ENCODE data around the gene FAM50B. TPM values are rescaled to one million over a fixed set of nuclear protein-coding genes. Genes with fewer than 3 reads are reported as not detected.

Gene FAM50B
- total RNA-seq, 1 experiment from 2014 or later = 0.58 TPM

GRCh38 chr6:3878048-3878666 is 29.0 kb downstream of the FAM50B start:
- Histone ChIP-seq H3K36me3 (no peaks in the 10 kb centered on the region), H3K9me3 (replicated peaks) (no peaks in the 10 kb centered on the region), H3K27ac (no peak overlapping the region), H3K4me3 (no peak overlapping the region), H3K27me3 (replicated peaks) (no peaks in the 10 kb centered on the region), H3K4me1 (replicated peaks) (no peaks in the 10 kb centered on the region)
- peak in 1 of 2 experiments; percentile 17 for DNase-seq (ENCODE audit: low read depth in 1 of 2, low spot score in 2 of 2)

DNA sequence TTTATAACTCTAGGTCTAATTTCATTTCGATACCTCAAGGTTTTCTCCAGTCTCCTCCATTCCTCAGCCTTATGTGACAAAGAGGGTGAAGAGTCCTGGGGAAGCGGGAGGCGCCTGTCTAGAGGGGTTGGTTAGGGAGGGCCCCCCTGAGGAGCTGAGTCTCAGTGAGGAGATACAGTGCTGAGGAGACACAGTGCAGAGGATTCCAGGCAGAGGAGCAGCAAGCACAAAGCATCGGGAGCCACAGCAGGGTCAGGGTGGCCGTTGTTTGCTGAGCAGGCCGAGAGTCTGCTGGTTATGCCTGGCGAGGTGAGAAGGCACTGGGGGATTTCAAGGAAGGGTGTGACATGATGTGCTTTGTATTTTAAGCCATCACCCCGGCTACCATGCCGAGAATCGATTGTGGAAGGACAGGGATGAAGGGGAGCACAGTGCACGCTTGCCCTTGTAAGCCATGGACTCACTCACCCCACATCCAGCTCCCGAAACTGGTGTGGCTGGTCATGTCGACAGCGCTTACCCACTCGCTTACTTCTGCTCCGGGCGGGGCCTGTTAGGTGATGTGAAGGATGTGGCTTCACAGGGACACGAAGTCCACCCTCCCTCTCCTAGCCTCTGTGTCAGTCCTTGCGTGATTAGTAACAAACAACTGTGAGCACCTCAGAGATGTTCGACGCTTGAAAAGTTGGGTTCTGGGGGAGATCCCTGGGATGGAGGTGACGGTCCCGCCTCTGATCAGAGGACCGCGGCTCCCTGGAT is 30.2 kb downstream of the FAM50B start:
- Histone ChIP-seq H3K27me3 (replicated peaks) (no peaks in the 10 kb centered on the region), H3K9me3 (replicated peaks) (no peaks in the 10 kb centered on the region), H3K4me3 (no peak overlapping the region), H3K27ac (no peak overlapping the region), H3K4me1 (replicated peaks) (peaks cover 10% of the 10 kb centered on the region), H3K36me3 (no peaks in the 10 kb centered on the region)
- peak in 1 of 2 experiments; percentile 39 for DNase-seq (ENCODE audit: low read depth in 1 of 2, low spot score in 2 of 2)

GRCh38 chr6:3881711-3882421 is 32.7 kb downstream of the FAM50B start:
- Histone ChIP-seq H3K4me3 (no peak overlapping the region), H3K9me3 (replicated peaks) (no peaks in the 10 kb centered on the region), H3K27ac (no peak overlapping the region), H3K4me1 (replicated peaks) (peaks cover 11% of the 10 kb centered on the region), H3K27me3 (replicated peaks) (no peaks in the 10 kb centered on the region), H3K36me3 (no peaks in the 10 kb centered on the region)
- peak in 1 of 2 experiments; percentile 20 for DNase-seq (ENCODE audit: low read depth in 1 of 2, low spot score in 2 of 2)

DNA sequence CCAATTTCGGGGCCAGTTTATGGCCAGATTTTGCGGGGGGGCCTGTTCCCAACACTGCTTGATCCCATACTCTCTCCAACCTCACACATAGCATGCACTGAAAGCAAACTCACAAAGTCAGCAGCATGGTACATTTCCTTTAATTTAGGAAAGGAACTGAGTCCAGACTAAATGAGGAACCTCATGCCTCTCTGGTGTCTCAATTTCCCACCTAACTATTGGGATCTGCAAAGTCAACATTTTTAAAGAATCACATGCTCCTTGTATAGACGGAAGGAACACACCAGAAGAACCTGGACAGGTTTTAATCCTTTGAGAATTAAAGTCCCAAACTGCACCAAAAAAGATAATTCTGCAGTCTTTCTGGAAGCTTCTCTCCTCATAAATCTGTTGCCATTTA is 33.3 kb downstream of the FAM50B start:
- H3K36me3 ChIP-seq = no peaks in the 10 kb centered on the region
- H3K27me3 ChIP-seq (replicated peaks) = no peaks in the 10 kb centered on the region
- H3K27ac ChIP-seq = no peak overlapping the region
- no peaks in the 10 kb centered on the region for H3K9me3 ChIP-seq (replicated peaks)
- no peak overlapping the region for H3K4me3 ChIP-seq
- H3K4me1 ChIP-seq (replicated peaks) = peaks cover 11% of the 10 kb centered on the region
- DNase-seq (ENCODE audit: low read depth in 1 of 2, low spot score in 2 of 2) = no peak

DNA sequence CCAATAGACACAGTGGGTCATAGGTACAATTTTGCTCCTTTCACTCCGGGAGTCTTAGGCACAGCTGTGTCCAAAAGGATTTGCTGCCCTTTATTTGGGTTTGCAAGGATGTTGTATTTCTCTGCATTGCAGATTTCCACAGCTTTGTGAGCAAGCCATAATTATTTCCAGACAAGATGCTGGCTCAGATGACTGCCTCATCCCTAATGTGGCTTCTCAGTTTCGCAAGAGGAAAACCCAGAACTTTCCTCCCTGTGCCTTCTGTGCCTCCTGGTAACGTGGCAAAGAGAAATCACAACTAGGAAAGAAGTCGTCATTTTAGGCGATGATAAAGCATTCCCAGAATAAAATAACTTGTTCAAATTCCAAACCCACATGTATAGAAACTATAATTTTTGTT is 33.7 kb downstream of the FAM50B start:
- Histone ChIP-seq H3K4me1 (replicated peaks) (peaks cover 11% of the 10 kb centered on the region), H3K4me3 (no peak overlapping the region), H3K36me3 (no peaks in the 10 kb centered on the region), H3K9me3 (replicated peaks) (no peaks in the 10 kb centered on the region), H3K27me3 (replicated peaks) (no peaks in the 10 kb centered on the region), H3K27ac (no peak overlapping the region)
- DNase-seq (ENCODE audit: low read depth in 1 of 2, low spot score in 2 of 2) = peak in 1 of 2 experiments; percentile 6

DNA sequence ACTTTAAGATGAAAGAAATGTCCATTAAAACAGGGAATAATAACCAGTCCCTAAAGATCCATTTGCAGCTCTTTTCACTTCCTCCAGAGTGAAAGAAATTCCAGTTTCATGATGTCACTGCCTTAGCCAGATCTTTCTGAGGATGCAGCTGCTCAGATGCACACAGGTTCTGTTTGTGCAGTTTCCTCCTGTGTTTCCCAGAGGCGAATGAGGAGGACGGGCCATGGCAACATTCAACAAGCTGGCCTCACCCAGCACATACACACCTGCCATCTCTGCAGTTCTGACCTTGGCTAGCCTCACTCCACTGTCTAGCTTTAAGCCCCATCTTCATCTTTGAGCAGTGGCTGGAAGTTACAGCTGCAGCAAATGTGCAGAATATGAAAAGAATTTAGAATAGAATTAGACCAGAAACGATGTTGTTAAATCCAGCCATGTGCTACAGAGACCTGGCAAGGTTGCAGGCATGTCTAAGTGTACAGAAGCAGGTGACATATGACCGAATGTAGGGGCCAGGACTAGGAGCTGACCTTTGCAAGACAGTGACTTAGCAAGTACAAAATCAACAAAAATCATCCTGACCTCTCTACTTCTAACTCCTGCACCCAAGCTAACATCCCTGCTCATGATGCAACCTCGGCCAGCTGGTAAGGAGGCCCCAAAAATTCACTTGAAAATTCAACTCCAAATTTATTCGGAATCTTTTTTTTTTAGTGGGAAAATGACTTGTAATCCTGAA is 35.0 kb downstream of the FAM50B start:
- Histone ChIP-seq H3K36me3 (no peaks in the 10 kb centered on the region), H3K27me3 (replicated peaks) (no peaks in the 10 kb centered on the region), H3K4me3 (no peak overlapping the region), H3K4me1 (replicated peaks) (peaks cover 17% of the 10 kb centered on the region), H3K9me3 (replicated peaks) (no peaks in the 10 kb centered on the region), H3K27ac (no peak overlapping the region)
- DNase-seq (ENCODE audit: low read depth in 1 of 2, low spot score in 2 of 2) = peak in 1 of 2 experiments; percentile 51

DNA sequence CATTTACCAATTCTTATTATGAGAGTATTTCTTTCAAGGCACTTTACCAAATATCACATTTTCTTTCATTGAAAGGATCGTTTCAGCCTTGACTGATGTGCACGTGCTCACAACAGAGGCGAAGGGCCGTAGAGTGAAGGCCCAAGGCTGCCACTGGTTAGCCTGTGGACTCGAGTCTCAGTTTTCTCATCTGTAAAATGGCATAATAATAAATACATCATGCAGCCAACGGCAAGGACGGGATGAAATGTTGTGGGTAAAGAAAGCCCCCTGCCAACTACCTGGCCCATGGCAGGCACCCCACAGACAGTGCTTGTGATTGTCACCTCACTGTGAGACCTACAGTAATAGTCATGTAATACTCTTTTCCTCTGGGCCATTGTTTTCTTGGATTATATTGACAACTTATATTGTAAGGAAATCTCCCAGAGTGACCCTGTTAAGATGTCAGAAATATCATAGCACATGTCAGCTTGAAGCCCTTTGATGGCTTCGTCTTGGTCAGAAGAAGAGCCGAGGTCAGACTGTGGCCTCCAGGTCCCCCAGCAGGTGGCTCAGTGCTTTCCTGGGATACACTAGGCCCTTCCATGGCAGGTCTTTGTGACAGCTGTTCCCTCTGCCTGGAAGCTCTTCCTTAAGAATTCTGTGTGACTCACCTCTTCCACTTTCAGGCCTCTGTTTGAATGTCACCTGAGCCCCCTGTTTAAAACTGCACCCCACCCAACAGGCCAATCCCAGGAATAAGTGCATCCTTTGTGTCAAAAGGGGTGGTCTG is 36.3 kb downstream of the FAM50B start:
- no peak overlapping the region for H3K27ac ChIP-seq
- peak; percentile 38 to 53 for DNase-seq (ENCODE audit: low read depth in 1 of 2, low spot score in 2 of 2)
- H3K36me3 ChIP-seq = no peaks in the 10 kb centered on the region
- no peaks in the 10 kb centered on the region for H3K27me3 ChIP-seq (replicated peaks)
- no peaks in the 10 kb centered on the region for H3K9me3 ChIP-seq (replicated peaks)
- H3K4me1 ChIP-seq (replicated peaks) = peaks cover 17% of the 10 kb centered on the region
- H3K4me3 ChIP-seq = no peak overlapping the region

GRCh38 chr6:3887150-3887700 is 38.1 kb downstream of the FAM50B start:
- DNase-seq (ENCODE audit: low read depth in 1 of 2, low spot score in 2 of 2) = no peak
- Histone ChIP-seq H3K4me3 (no peak overlapping the region), H3K27ac (no peak overlapping the region), H3K36me3 (no peaks in the 10 kb centered on the region), H3K9me3 (replicated peaks) (no peaks in the 10 kb centered on the region), H3K27me3 (replicated peaks) (no peaks in the 10 kb centered on the region), H3K4me1 (replicated peaks) (peaks cover 17% of the 10 kb centered on the region)

DNA sequence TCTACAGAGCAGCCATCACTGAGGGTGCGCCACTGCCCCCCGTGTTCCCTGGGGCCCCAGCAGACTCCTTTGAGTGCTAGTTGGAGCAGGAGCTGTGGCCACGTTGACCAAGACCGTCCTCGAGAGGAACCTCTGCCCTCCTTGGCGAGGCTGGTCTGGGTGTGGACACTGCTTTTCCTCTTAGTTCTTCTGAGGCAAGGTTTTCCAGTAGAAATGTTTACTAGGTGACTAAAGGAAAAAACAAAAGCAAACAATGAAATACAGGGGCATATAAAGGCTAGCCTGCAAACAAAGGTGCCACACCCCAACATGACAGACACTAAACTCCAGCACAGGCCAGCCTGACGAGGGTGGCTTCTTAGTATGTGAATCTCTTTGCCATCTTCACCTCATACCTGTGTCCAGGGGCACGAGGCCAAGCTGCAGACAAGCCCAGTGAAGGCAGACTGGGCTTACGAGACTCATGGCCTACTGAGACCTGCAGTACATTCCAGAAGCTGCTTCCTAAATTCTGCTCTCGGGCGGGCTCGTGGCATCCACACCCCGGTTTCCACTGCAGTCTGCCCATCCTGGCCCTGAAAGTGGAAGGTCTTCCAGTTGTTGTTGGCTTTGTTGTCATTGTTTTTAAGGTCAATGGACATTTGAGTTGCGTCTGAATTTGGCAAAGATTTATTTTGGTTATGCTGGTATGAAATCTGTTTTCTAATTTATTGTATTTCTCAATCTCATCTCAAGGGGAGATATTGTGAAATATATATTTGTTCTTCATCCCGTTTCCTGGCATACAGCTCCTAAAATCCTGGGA is 39.2 kb downstream of the FAM50B start:
- H3K27me3 ChIP-seq (replicated peaks) = no peaks in the 10 kb centered on the region
- no peaks in the 10 kb centered on the region for H3K9me3 ChIP-seq (replicated peaks)
- no peak overlapping the region for H3K4me3 ChIP-seq
- DNase-seq (ENCODE audit: low read depth in 1 of 2, low spot score in 2 of 2) = no peak
- no peak overlapping the region for H3K27ac ChIP-seq
- H3K36me3 ChIP-seq = no peaks in the 10 kb centered on the region
- peaks cover 17% of the 10 kb centered on the region for H3K4me1 ChIP-seq (replicated peaks)

- peaks cover 6% of the 10 kb centered on the region; the same call in 1 of the 2 replicates for H3K4me1 ChIP-seq (replicated peaks)
- H3K27ac ChIP-seq = no peak overlapping the region
- H3K36me3 ChIP-seq = no peaks in the 10 kb centered on the region
- no peaks in the 10 kb centered on the region for H3K27me3 ChIP-seq (replicated peaks)
- no peak for DNase-seq (ENCODE audit: low read depth in 1 of 2, low spot score in 2 of 2)
- H3K9me3 ChIP-seq (replicated peaks) = no peaks in the 10 kb centered on the region
- no peak overlapping the region for H3K4me3 ChIP-seq
Observed at GRCh38 chr6:3890047-3890446, 40.9 kb downstream of the FAM50B start.

DNA sequence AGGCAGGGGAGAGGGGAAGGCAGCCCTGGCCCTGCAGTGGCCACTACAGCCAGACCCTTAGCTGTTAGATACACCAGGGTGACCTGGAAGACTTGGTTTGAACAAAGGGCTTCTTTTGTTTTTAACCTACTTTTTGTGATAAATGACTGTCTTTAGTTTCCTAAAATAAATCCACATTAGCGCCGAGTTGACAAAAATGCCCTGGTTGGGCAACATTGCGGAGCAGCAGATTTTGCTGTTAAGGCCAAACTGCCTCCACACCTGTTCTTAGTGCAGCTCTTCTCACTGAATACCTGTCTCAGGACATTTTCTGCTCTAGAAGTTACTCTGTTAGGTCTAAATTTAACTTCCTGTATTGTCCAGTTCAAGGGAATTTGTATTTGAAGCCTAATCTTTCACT is 42.7 kb downstream of the FAM50B start:
- H3K36me3 ChIP-seq = no peaks in the 10 kb centered on the region
- H3K27me3 ChIP-seq (replicated peaks) = no peaks in the 10 kb centered on the region
- no peaks in the 10 kb centered on the region for H3K9me3 ChIP-seq (replicated peaks)
- no peak overlapping the region for H3K4me3 ChIP-seq
- no peak overlapping the region for H3K27ac ChIP-seq
- no peak for DNase-seq (ENCODE audit: low read depth in 1 of 2, low spot score in 2 of 2)
- H3K4me1 ChIP-seq (replicated peaks) = peaks cover 6% of the 10 kb centered on the region; the same call in 1 of the 2 replicates

DNA sequence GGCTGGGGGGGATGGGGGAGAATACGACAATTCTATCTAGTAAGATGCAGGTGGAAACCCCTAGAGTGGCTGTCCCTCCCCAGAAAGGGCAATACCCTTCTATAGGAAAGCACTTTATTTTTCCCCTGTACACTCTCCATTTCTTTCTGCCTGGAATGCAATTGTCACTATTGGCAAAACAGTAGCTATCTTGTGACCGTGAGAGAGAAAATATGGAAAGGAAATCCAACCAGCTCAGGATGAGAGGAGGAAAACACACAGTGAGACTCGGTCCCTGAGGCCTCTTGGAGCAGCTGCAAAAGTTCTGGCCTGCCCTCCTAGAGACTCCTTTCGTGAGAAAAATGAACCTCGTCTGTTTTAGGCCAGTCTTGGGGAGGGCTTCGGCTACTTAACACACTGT is 43.4 kb downstream of the FAM50B start:
- no peak overlapping the region for H3K27ac ChIP-seq
- DNase-seq (ENCODE audit: low read depth in 1 of 2, low spot score in 2 of 2) = no peak
- H3K36me3 ChIP-seq = no peaks in the 10 kb centered on the region
- no peaks in the 10 kb centered on the region for H3K9me3 ChIP-seq (replicated peaks)
- no peaks in the 10 kb centered on the region for H3K27me3 ChIP-seq (replicated peaks)
- no peak overlapping the region for H3K4me3 ChIP-seq
- H3K4me1 ChIP-seq (replicated peaks) = peaks cover 6% of the 10 kb centered on the region; the same call in 1 of the 2 replicates
